AG20443 (cell line): ENCODE measurements around the gene SESN2.

Experiments
- DNase-seq: peaks from one replicate; pipeline ENCODE4 v3.0.0; 2012; ENCODE audit warnings: low spot score, mixed read lengths

SESN2 gene

GRCh38 chr1:28329395-28330153 lies 70.3 kb downstream of the SESN2 start:
- peak; percentile 27 for DNase-seq
